Fibroblast of skin of right biceps (primary cell): Measurements from ENCODE around the gene PAPSS2.
"Not testable (repeated sequence)": the region's sequence is repeated elsewhere in the genome, so short reads cannot be mapped to it uniquely, and the experiment has no call there.

Experiments used
- DNase-seq: peaks from one replicate; pipeline ENCODE4 v3.0.0-alpha.2; 2013

Gene PAPSS2

GRCh38 chr10:87643920-87644319 is 15.8 kb upstream of the PAPSS2 start:
- DNase-seq, result no peak

- not testable (repeated sequence) for DNase-seq
These were observed 15.2 kb upstream of the PAPSS2 start for GRCh38 chr10:87644500-87644899.

GRCh38 chr10:87646192-87646909 is 13.3 kb upstream of the PAPSS2 start:
- DNase-seq, result no peak

GRCh38 chr10:87646935-87647334 is 12.7 kb upstream of the PAPSS2 start:
- DNase-seq, result no peak

GRCh38 chr10:87650838-87651589 is 8.7 kb upstream of the PAPSS2 start:
- DNase-seq, result no peak

- DNase-seq, result no peak
These were observed 7.9 kb upstream of the PAPSS2 start for GRCh38 chr10:87651801-87652200.

GRCh38 chr10:87652261-87652660 is 7.4 kb upstream of the PAPSS2 start:
- DNase-seq, result no peak

- DNase-seq, result no peak
These were observed 5.5 kb upstream of the PAPSS2 start for GRCh38 chr10:87654212-87654611.

- DNase-seq, result peak; percentile 58
These were observed 3.1 kb upstream of the PAPSS2 start for GRCh38 chr10:87656431-87657072.

- DNase-seq, result no peak
These were observed 2.3 kb upstream of the PAPSS2 start for GRCh38 chr10:87657371-87657770.

- no peak for DNase-seq
These were observed 1.3 kb upstream of the PAPSS2 start for GRCh38 chr10:87658321-87658795.

- DNase-seq, result no peak
These were observed 671 bp upstream of the PAPSS2 start for GRCh38 chr10:87658858-87659555.

- DNase-seq, result peak; percentile 64
These were observed 931 bp downstream of the PAPSS2 start for GRCh38 chr10:87660484-87661133.

- peak; percentile 66 for DNase-seq
These were observed 2.4 kb downstream of the PAPSS2 start for GRCh38 chr10:87661861-87662785.

GRCh38 chr10:87664276-87664701 is 4.6 kb downstream of the PAPSS2 start:
- DNase-seq, result no peak

- no peak for DNase-seq
These were observed 7.8 kb downstream of the PAPSS2 start for GRCh38 chr10:87667493-87667892.

GRCh38 chr10:87668324-87669074 is 8.8 kb downstream of the PAPSS2 start:
- no peak for DNase-seq

GRCh38 chr10:87669752-87670151 is 10.1 kb downstream of the PAPSS2 start:
- DNase-seq, result no peak

- DNase-seq, result peak; percentile 67
These were observed 10.9 kb downstream of the PAPSS2 start for GRCh38 chr10:87670586-87670985.

GRCh38 chr10:87671139-87671815 is 11.6 kb downstream of the PAPSS2 start:
- peak; percentile 25 for DNase-seq
